ENCODE results near the gene LAMC3.

DNA sequence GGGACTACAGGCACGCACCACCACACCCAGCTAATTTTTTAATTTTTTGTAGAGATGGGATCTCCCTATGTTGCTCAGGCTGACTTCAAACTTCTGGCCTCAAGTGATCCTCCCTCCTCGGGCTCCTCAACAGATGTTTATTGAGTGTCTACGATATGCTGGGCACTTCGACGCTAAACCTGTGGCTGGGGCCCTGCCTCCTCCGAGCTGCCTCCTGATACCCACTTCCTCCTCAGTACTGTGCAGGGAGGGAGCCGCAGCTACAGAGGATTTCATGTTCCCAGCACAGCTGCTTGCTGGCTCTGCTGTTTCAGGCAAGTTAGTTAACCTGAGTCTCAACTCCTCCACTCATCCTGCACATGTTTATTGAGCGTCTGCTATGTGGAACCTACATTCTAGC, 97.0 kb downstream of the LAMC3 start:
- no peak for TF ChIP-seq POLR2A (IDR thresholded peaks at IDR 0.05; ENCODE audit: low read length)
- no peak for TF ChIP-seq GATA1 (IDR thresholded peaks at IDR 0.05; ENCODE audit: low read depth, low read length)

All from erythroblast (primary cell).